Calu3 (cell line): Measurements from ENCODE around the gene KCNJ5. TPM values are rescaled to one million over a fixed set of nuclear protein-coding genes. Genes with fewer than 3 reads are reported as not detected.
A peak's percentile ranks its signal among the peaks of the same experiment; 100 is the strongest.

Source experiments
- BruUV-seq: library from RNA; stranded (reverse); fragments of 400-500 nt; replicated peaks from 2 replicates; lab custom pipeline; 2021; lab: Mats Ljungman, UMichigan
- CTCF ChIA-PET: fragments of 300-600 bp; sonication (Branson Sonifier 250); formaldehyde crosslinking; loops from one replicate; lab custom pipeline; 2022; ENCODE audit warnings: antibody characterized with exemption; lab: Charles Lee
- DNase-seq: peaks from one replicate; pipeline ENCODE4 v3.0.0; 2022
- H3K27ac Mint-ChIP-seq: one replicate; pipeline ENCODE4 v1.8.0; 2022; ENCODE audit warnings: mixed read lengths; ENCODE audit not compliant: unreplicated experiment
- H3K27me3 Mint-ChIP-seq: one replicate; pipeline ENCODE4 v1.8.0; 2022; ENCODE audit warnings: mixed read lengths; ENCODE audit not compliant: unreplicated experiment
- H3K36me3 Mint-ChIP-seq: one replicate; pipeline ENCODE4 v1.8.0; 2022; ENCODE audit warnings: mild to moderate bottlenecking, moderate library complexity, mixed read lengths; ENCODE audit not compliant: insufficient read depth, unreplicated experiment
- H3K4me1 Mint-ChIP-seq: one replicate; pipeline ENCODE4 v1.8.0; 2022; ENCODE audit warnings: mild to moderate bottlenecking, low read depth, mixed read lengths; ENCODE audit not compliant: unreplicated experiment
- H3K4me3 Mint-ChIP-seq: one replicate; pipeline ENCODE4 v1.8.0; 2022; ENCODE audit warnings: mild to moderate bottlenecking, low read depth, moderate library complexity, mixed read lengths; ENCODE audit not compliant: unreplicated experiment
- H3K9me3 Mint-ChIP-seq: one replicate; pipeline ENCODE4 v1.8.0; 2022; ENCODE audit warnings: low read depth, mixed read lengths; ENCODE audit not compliant: unreplicated experiment
- CTCF ChIP-seq: fragments of 200-600 bp; IDR thresholded peaks from one replicate; pipeline ENCODE4 v1.8.0; 2022; ENCODE audit warnings: antibody characterized with exemption; ENCODE audit not compliant: unreplicated experiment
- intact Hi-C: fragments of 100-400 bp; cut with micrococcal nuclease; formaldehyde crosslinking; loops from one replicate; pipeline ENCODE4 v1.10.0; 2022; ENCODE audit not compliant: unreplicated experiment
- total RNA-seq: library from RNA; stranded (reverse); gene quantifications from 2 replicates; pipeline ENCODE4 v1.2.3, GENCODE V29; 2022

Gene KCNJ5
- total RNA-seq, 1 experiment from 2014 or later: not detected

- no peak overlapping the region for H3K4me3 Mint-ChIP-seq
- no peak overlapping the region for H3K27ac Mint-ChIP-seq
- H3K4me1 Mint-ChIP-seq: no peaks in the 10 kb centered on the region
- no TSS peak for BruUV-seq
- H3K27me3 Mint-ChIP-seq: no peaks in the 10 kb centered on the region
- no peaks in the 10 kb centered on the region for H3K9me3 Mint-ChIP-seq
- CTCF ChIA-PET: no interaction called here
- intact Hi-C loops: no loop called here
- TF ChIP-seq CTCF: no peak
- DNase-seq: no peak
- H3K36me3 Mint-ChIP-seq: peaks cover 11% of the 10 kb centered on the region
Measured at GRCh38 chr11:128946648-128947047, 55.5 kb downstream of the KCNJ5 start.

GRCh38 chr11:128947773-128948172 lies 56.6 kb downstream of the KCNJ5 start:
- no peak for DNase-seq
- intact Hi-C loops: no loop called here
- no TSS peak for BruUV-seq
- Mint-ChIP-seq H3K27ac (no peak overlapping the region), H3K27me3 (no peaks in the 10 kb centered on the region), H3K9me3 (no peaks in the 10 kb centered on the region), H3K4me3 (no peak overlapping the region), H3K36me3 (peaks cover 11% of the 10 kb centered on the region), H3K4me1 (no peaks in the 10 kb centered on the region)
- CTCF ChIA-PET: no interaction called here
- no peak for TF ChIP-seq CTCF

GRCh38 chr11:128948583-128948982 lies 57.4 kb downstream of the KCNJ5 start:
- peak; percentile 17 for DNase-seq
- H3K4me1 Mint-ChIP-seq: no peaks in the 10 kb centered on the region

GRCh38 chr11:128949791-128950454 lies 58.8 kb downstream of the KCNJ5 start:
- Mint-ChIP-seq H3K4me1 (no peaks in the 10 kb centered on the region), H3K4me3 (no peak overlapping the region), H3K36me3 (peaks cover 8% of the 10 kb centered on the region), H3K9me3 (no peaks in the 10 kb centered on the region), H3K27ac (no peak overlapping the region), H3K27me3 (no peaks in the 10 kb centered on the region)
- intact Hi-C loops: no loop called here
- CTCF ChIA-PET: interaction anchor here (1.5 kb wide), 1 partner anchor 65 kb away, joined by 8 read pairs; no protein-coding TSS in a partner anchor
- TF ChIP-seq CTCF: no peak
- no TSS peak for BruUV-seq
- no peak for DNase-seq

More at GRCh38 chr11:128948583-128948982, 57.4 kb downstream of the KCNJ5 start:
- intact Hi-C loops: no loop called here
- no peak for TF ChIP-seq CTCF
- Mint-ChIP-seq H3K9me3 (no peaks in the 10 kb centered on the region), H3K4me3 (no peak overlapping the region), H3K27ac (no peak overlapping the region), H3K36me3 (peaks cover 11% of the 10 kb centered on the region), H3K27me3 (no peaks in the 10 kb centered on the region)
- no TSS peak for BruUV-seq
- CTCF ChIA-PET: interaction anchor here (0.6 to 1.5 kb wide), 3 partner anchors 62 to 797 kb away, joined by 3 to 8 read pairs (median 5); no protein-coding TSS in a partner anchor
